DMS 273 treated with DMSO at 0.1 percent for 48 hours (cell line): ENCODE measurements around the gene RALGPS1.

Source experiments
- DNase-seq: peaks from one replicate; lab custom pipeline; 2025; lab: John Stamatoyannopoulos, UW

RALGPS1 gene

DNA sequence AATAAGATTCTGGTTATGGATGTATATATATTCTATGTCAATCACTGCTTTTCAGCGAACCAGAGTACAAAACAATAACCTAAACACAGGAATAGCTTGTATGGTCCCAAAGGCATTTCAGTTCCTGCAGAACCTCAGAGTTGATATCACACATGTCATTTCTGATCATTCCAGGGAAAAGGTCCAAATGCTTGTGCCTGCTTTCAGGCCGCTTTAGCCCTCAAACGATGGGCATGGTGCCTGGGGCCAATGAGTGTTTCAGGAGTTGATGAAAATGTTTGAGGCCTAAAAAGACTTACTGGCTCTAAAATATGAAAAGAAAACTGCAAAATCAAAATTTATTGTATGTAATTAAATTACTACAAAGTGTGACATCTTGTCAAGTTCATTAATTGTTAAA is 185.1 kb downstream of the RALGPS1 start:
- no peak for DNase-seq

DNA sequence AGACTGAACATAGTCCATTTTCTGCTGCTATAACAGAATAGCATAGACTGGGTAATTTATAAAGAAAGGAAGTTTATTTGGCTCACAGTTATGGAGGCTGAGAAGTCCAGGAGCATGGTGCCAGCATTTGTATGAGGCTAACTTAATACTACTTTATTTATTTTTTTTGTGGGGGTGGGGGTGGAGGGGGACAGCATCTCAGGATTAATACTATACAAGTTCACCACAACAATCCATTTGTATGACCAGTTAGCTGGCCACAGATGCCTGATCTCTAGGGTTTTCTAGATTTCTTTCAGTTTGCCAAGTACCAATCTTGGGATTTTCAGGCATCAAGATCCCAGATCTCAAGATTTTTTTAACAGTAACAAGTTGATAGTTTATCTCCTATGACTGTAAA is 187.6 kb downstream of the RALGPS1 start:
- no peak for DNase-seq

DNA sequence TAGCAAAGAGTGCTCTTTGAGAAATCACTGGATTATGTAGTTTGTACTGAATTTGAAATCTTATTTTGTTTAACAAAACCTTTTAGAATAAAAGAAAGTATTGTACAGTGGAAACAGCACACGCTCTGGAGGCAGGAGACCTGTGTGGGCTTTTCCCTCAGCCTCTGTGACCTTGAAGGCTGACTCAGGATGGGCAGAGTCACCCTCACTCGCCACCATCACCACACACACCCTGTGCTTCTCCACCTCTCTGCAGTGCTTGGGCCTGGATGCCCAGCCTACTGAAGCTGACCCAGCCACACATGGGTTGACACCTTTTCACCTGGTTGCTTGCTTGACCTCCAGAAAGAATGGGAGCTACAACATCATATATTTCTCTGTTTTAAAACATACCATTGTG is 188.2 kb downstream of the RALGPS1 start:
- DNase-seq, result no peak

DNA sequence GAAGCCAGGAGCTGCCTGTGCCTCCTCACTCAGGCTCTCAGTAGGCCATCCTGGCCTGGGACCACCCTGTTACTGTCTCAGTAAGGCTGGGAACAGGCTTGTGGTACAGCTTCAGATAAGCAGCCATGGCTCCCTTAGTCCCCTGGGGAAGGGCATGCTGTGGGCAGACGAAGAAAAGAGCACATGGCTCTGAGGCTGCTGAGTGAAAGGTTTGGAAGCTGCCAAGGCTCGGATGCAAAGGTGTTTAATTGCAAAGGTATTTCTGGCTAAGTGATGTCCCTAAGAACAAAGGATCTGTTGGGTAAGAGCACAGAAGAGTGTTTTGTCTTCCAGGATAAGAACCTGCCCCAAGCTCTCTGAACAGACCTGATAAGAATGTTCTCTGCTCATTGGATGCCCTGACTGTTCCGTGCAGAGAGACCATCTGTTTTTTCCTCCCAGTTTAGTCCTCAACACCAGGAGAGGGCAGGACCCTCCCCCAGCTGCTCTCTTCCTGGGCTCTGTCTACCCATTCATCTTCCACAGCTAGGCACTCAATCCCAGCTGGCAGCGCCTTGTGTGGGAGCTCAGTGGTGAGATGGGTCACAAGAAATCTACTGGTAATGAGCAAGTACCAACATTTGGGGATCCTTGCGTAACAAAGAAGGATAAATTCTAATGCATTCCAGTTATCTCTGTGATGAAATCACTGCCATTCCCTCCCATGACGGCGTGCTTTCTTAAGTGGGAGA is 190.2 kb downstream of the RALGPS1 start:
- peak; percentile 83 for DNase-seq

DNA sequence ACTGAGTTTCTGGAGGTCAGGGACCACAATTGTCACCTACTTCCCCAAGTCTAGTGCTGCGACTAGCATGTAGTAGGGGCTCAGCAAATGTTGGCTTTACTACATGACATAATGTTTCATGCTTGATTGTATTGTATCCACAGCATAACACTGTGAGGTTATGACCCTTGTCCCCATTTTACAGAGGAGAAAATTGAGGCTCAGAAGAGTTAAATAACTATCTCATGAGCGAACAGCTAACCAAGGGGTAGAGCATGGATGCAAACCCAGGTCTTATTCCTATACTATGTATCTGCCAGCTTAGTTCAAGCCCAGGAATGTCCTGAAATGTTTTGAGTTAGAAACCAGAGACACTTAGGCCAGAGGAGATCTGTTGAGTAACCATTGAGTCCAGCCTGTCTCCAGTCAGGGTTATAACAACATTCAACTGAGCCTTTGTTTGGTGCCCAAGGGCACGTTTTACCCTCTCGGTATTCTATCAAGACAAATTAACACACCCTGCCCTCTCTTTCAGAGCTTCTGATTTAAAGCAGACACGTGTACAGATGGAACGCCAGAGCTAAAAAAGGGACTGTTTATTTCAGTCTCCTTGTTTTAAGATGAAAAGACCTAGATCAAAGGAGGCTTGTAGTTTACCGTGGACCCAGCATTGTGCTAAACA is 191.4 kb downstream of the RALGPS1 start:
- DNase-seq, result no peak

GRCh38 chr9:127106466-127106855 is 191.9 kb downstream of the RALGPS1 start:
- no peak for DNase-seq

DNA sequence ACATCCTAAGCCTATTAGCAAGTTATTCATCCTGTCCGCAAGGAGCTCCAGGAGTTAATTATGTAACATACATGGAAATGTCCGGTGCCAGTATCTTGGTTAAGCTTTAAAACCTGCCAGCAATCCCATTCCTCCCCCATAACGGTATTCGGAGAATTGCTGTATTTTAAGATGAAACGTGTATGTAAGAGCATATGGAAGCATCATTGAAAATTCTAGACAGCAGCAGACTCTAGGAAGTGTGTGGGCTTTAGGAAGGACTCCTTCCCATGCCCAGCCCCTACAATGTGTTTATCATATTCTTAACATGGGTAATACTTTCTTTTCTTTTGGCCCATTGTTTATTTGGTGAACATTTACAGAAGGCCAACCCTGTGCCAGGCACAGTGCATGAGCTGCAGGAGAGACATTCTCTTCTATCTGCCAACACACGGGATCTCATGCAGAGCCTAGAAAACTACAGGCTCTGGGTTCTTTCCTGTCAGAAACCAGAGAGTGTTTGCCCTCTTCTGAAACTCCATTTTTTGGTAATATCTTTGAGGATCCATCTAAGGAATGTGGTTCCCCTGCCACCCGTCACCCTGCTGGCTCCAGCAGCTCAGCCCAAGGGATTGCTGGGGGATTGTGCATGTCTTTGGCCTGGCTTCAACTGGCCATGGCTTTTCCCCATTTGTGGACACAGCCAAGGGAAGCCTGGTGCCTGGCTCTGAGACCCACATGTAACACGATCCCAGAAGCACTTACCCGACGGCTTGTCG is 192.8 kb downstream of the RALGPS1 start:
- no peak for DNase-seq

DNA sequence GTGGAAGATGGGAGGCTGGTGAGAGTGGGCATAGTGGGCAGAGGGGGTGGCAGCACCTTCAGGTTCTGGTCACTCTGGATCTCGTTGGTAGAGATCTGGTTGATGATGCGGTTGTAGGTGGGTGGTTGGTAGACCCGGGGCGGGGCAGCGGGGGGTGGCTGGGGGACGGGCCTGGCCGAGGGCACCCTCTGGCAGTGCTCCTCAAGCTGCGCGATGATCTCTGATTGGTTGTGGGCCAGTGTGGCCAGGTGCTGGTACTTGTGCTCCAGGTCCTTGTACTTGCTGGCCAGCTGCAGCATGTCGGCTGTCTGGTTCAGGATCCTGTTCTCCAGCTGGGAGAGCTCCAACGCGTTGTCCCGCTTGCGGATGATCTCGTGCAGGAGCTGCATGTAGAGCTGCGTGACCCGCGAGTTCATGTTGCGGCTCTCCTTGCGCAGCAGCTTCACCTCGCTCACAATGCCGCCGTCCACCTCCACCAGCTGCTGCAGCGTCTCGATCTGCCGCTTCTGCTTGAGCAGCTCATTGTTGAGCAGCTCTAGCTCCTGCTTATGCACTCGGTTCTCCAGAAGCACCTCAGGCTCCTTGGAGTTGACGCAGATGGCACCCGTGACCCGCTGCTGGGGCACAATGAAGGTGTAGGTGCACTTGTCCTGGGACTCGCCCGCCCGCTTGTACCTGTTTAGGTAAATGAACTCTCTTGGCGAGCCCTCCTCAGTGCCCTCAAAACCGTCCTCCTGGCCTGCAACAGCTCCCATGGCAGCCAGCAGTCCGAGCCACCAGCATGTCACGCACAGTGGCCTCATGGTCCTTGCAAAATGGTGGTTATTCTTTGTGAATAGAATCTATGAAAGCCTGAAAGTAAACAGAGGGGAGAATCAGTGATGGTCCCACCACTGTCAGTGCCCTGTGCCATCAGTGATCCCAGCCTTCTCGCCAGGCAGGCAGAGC is 193.6 kb downstream of the RALGPS1 start:
- DNase-seq, result no peak

GRCh38 chr9:127109212-127109711 is 194.7 kb downstream of the RALGPS1 start:
- DNase-seq, result no peak

DNA sequence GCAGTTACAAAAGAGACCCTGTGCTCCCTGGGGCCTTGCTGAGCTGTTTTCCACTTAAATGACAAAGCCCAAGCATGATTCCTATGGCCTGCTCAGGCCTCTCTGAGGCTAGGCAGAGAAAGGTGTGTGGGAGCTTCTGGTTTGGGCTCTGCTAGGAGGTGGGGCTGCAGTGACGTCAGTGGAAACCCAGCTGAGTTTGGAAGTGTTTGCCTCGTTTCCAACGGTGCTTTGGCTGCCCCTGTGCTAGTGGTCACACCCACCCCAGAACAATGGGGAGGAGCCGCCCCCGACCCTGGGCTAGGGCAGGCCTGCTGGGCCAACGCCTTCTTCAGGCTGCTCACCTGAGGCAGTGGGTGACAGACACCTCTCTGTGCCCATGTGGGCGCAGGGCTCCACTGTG is 197.5 kb downstream of the RALGPS1 start:
- DNase-seq, result no peak

- no peak for DNase-seq
Observed at GRCh38 chr9:127112735-127113161, 198.2 kb downstream of the RALGPS1 start.

DNA sequence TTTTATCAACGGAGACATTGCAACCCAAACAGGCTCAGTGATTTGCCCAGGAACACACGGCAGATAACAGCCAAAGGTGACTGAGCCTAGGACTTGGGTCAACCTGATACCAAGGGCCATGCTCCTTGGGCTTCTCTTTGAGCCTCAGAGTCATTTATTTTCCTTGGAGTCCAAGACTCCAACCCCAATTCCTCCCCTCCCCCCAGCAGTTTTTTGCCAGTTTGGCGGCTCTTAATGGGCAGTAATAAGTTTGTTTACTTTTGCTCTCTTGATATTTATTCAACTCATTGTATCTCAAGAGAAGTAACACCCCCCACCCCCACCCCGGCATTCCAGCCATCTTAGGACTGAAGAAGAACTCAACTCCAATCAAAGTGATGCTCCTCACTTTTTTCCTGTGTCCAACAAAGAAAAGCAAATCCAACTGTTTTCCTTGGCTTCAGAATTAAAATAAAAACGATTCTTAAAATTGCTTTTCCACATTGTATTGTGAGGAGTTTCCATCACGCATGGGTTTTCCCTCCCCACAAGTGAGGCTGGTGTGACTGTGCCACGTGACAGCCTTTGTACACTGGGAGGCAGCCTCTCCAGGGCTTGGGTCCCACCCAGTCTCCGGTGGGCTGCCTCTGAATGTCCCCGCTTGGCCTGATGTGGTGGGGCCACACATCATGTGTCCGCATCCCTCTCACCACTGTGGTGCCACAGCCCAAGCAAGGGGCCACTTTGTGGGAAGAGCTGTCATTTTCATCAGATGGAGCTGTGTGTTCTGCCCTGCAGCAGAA is 198.8 kb downstream of the RALGPS1 start:
- no peak for DNase-seq

DNA sequence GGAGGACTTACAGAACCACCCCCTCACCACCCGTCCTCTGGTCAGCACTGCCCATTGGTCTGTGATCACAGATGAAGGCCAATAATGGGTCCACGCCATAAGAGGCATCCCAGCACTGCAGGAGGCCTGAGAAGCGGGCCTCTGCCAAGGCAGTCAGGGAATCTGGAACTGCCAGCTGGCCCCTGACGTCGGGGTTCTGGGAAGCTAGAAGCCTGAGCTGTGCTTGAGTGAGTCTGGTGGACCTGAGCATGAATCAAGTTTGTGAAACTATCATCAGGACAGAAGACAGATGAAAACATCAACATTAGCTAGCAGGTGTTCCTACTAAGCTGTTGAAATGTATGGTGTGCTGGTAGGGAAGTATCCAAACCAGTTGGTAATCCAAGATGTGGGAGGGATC is 200.0 kb downstream of the RALGPS1 start:
- DNase-seq, result no peak

GRCh38 chr9:127116088-127116726 is 201.6 kb downstream of the RALGPS1 start:
- DNase-seq, result no peak

DNA sequence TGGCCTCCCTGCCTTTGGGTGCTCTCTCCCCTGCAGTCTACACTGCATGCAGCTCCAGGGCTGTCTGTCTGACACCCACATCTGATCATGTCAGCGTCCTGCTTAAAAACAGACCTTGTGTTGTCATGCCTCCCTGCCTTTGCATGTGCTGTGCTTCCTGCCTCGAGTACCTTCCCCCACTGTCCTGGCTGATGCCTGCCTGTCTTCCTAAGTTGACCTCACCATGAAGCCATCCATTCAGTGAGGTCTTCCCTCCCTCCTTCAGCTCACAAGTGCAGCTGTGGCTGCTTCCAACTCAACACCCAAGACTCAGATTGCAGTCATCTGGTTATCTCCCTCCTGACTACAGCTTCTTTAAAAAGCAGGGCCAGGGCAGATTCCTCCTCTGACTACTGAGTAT is 202.4 kb downstream of the RALGPS1 start:
- no peak for DNase-seq

- no peak for DNase-seq
Observed at GRCh38 chr9:127117801-127118200, 203.2 kb downstream of the RALGPS1 start.

GRCh38 chr9:127118597-127119319 is 204.2 kb downstream of the RALGPS1 start:
- no peak for DNase-seq

DNA sequence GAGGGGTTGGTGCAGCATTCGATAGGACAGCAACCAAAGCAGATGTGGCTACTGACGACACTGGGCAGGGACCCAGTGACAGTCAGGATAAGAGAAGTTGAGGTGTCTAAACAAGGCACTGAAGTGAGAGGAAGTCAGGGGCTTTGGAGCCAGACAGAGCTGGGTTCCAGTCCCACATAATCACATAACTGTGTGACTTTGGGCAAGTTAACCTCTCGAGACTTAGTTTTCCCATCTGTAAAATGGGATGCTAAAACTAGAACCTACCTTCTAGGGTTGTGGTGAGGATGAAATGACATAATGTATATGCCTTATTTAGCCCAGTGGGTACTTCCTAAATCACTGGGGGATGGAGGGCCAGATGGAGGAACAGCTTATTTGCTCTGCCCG is 204.7 kb downstream of the RALGPS1 start:
- no peak for DNase-seq

- no peak for DNase-seq
Observed at GRCh38 chr9:127121628-127122175, 207.1 kb downstream of the RALGPS1 start.
